ENCODE results near the gene CHMP4A. TPM values are rescaled to one million over a fixed set of nuclear protein-coding genes. Genes with fewer than 3 reads are reported as not detected.

CHMP4A gene
- total RNA-seq, 1 experiment from 2014 or later: 17.6 TPM

- no peaks in the 10 kb centered on the region for H3K27me3 ChIP-seq (ENCODE audit: control insufficient read depth, insufficient read depth, low read length)
- no peak for DNase-seq
- H3K36me3 ChIP-seq (replicated peaks; ENCODE audit: control insufficient read depth, insufficient read depth, low read length): peaks cover 43% of the 10 kb centered on the region
- no peak overlapping the region for H3K4me3 ChIP-seq (ENCODE audit: insufficient read depth, low read depth, low read length)
Measured at GRCh38 chr14:24185741-24186140, 27.5 kb downstream of the CHMP4A start.

GRCh38 chr14:24185026-24185425 is 28.3 kb downstream of the CHMP4A start:
- Histone ChIP-seq H3K27me3 (ENCODE audit: control insufficient read depth, insufficient read depth, low read length) (no peaks in the 10 kb centered on the region), H3K4me3 (ENCODE audit: insufficient read depth, low read depth, low read length) (no peak overlapping the region), H3K36me3 (replicated peaks; ENCODE audit: control insufficient read depth, insufficient read depth, low read length) (peaks cover 46% of the 10 kb centered on the region)
- no peak for DNase-seq

- Histone ChIP-seq H3K27me3 (ENCODE audit: control insufficient read depth, insufficient read depth, low read length) (no peaks in the 10 kb centered on the region), H3K36me3 (replicated peaks; ENCODE audit: control insufficient read depth, insufficient read depth, low read length) (peaks cover 49% of the 10 kb centered on the region), H3K4me3 (ENCODE audit: insufficient read depth, low read depth, low read length) (no peak overlapping the region)
- DNase-seq: no peak
Measured at GRCh38 chr14:24184104-24184970, 29.0 kb downstream of the CHMP4A start.

GRCh38 chr14:24183014-24183481 is 30.2 kb downstream of the CHMP4A start:
- Histone ChIP-seq H3K4me3 (ENCODE audit: insufficient read depth, low read depth, low read length) (no peak overlapping the region), H3K36me3 (replicated peaks; ENCODE audit: control insufficient read depth, insufficient read depth, low read length) (peaks cover 55% of the 10 kb centered on the region), H3K27me3 (ENCODE audit: control insufficient read depth, insufficient read depth, low read length) (no peaks in the 10 kb centered on the region)
- no peak for DNase-seq

GRCh38 chr14:24182110-24182882 is 31.0 kb downstream of the CHMP4A start:
- H3K36me3 ChIP-seq (replicated peaks; ENCODE audit: control insufficient read depth, insufficient read depth, low read length): peaks cover 55% of the 10 kb centered on the region
- H3K4me3 ChIP-seq (ENCODE audit: insufficient read depth, low read depth, low read length): no peak overlapping the region
- no peak for DNase-seq
- no peaks in the 10 kb centered on the region for H3K27me3 ChIP-seq (ENCODE audit: control insufficient read depth, insufficient read depth, low read length)

- H3K4me3 ChIP-seq (ENCODE audit: insufficient read depth, low read depth, low read length): no peak overlapping the region
- DNase-seq: no peak
- H3K36me3 ChIP-seq (replicated peaks; ENCODE audit: control insufficient read depth, insufficient read depth, low read length): peaks cover 51% of the 10 kb centered on the region
- H3K27me3 ChIP-seq (ENCODE audit: control insufficient read depth, insufficient read depth, low read length): no peaks in the 10 kb centered on the region
Measured at GRCh38 chr14:24181371-24182077, 31.8 kb downstream of the CHMP4A start.

GRCh38 chr14:24179961-24180796 is 33.1 kb downstream of the CHMP4A start:
- Histone ChIP-seq H3K4me3 (ENCODE audit: insufficient read depth, low read depth, low read length) (no peak overlapping the region), H3K27me3 (ENCODE audit: control insufficient read depth, insufficient read depth, low read length) (no peaks in the 10 kb centered on the region), H3K36me3 (replicated peaks; ENCODE audit: control insufficient read depth, insufficient read depth, low read length) (peaks cover 39% of the 10 kb centered on the region)
- no peak for DNase-seq

GRCh38 chr14:24179294-24179960 is 33.9 kb downstream of the CHMP4A start:
- Histone ChIP-seq H3K27me3 (ENCODE audit: control insufficient read depth, insufficient read depth, low read length) (no peaks in the 10 kb centered on the region), H3K36me3 (replicated peaks; ENCODE audit: control insufficient read depth, insufficient read depth, low read length) (peaks cover 31% of the 10 kb centered on the region), H3K4me3 (ENCODE audit: insufficient read depth, low read depth, low read length) (no peak overlapping the region)
- DNase-seq: no peak

- Histone ChIP-seq H3K27me3 (ENCODE audit: control insufficient read depth, insufficient read depth, low read length) (no peaks in the 10 kb centered on the region), H3K36me3 (replicated peaks; ENCODE audit: control insufficient read depth, insufficient read depth, low read length) (peaks cover 29% of the 10 kb centered on the region)
Measured at GRCh38 chr14:24178399-24179178, 34.7 kb downstream of the CHMP4A start.

GRCh38 chr14:24177891-24178290 is 35.4 kb downstream of the CHMP4A start:
- Histone ChIP-seq H3K27me3 (ENCODE audit: control insufficient read depth, insufficient read depth, low read length) (no peaks in the 10 kb centered on the region), H3K4me3 (ENCODE audit: insufficient read depth, low read depth, low read length) (no peak overlapping the region), H3K36me3 (replicated peaks; ENCODE audit: control insufficient read depth, insufficient read depth, low read length) (peaks cover 30% of the 10 kb centered on the region)
- no peak for DNase-seq

More at GRCh38 chr14:24178399-24179178, 34.7 kb downstream of the CHMP4A start:
- H3K4me3 ChIP-seq (ENCODE audit: insufficient read depth, low read depth, low read length): no peak overlapping the region
- no peak for DNase-seq

GRCh38 chr14:24177041-24177825 is 36.1 kb downstream of the CHMP4A start:
- no peak for DNase-seq
- Histone ChIP-seq H3K36me3 (replicated peaks; ENCODE audit: control insufficient read depth, insufficient read depth, low read length) (peaks cover 28% of the 10 kb centered on the region), H3K4me3 (ENCODE audit: insufficient read depth, low read depth, low read length) (no peak overlapping the region), H3K27me3 (ENCODE audit: control insufficient read depth, insufficient read depth, low read length) (no peaks in the 10 kb centered on the region)

GRCh38 chr14:24176599-24176998 is 36.7 kb downstream of the CHMP4A start:
- Histone ChIP-seq H3K36me3 (replicated peaks; ENCODE audit: control insufficient read depth, insufficient read depth, low read length) (peaks cover 26% of the 10 kb centered on the region), H3K27me3 (ENCODE audit: control insufficient read depth, insufficient read depth, low read length) (no peaks in the 10 kb centered on the region), H3K4me3 (ENCODE audit: insufficient read depth, low read depth, low read length) (no peak overlapping the region)
- no peak for DNase-seq

All from H7 (cell line).